GM21528 (cell line): ENCODE data around the gene DACT3.

Source experiments
- ATAC-seq: cut with Tn5 transposase; IDR thresholded peaks from one replicate; pipeline ENCODE4 v1.9.1; 2021; ENCODE audit warnings: mild to moderate bottlenecking, moderate library complexity; ENCODE audit not compliant: unreplicated experiment, low FRiP score

Gene DACT3

GRCh38 chr19:46616631-46617322 lies 44.2 kb downstream of the DACT3 start:
- no peak for ATAC-seq

- no peak for ATAC-seq
Measured at GRCh38 chr19:46615966-46616365, 45.0 kb downstream of the DACT3 start.

- ATAC-seq: no peak
Measured at GRCh38 chr19:46614114-46614722, 46.8 kb downstream of the DACT3 start.

GRCh38 chr19:46613525-46613924 lies 47.5 kb downstream of the DACT3 start:
- ATAC-seq: no peak

- no peak for ATAC-seq
Measured at GRCh38 chr19:46611776-46612175, 49.2 kb downstream of the DACT3 start.

GRCh38 chr19:46610851-46611770 lies 49.9 kb downstream of the DACT3 start:
- no peak for ATAC-seq

- no peak for ATAC-seq
Measured at GRCh38 chr19:46610413-46610775, 50.6 kb downstream of the DACT3 start.

- no peak for ATAC-seq
Measured at GRCh38 chr19:46609511-46610412, 51.2 kb downstream of the DACT3 start.

GRCh38 chr19:46608581-46609345 lies 52.2 kb downstream of the DACT3 start:
- ATAC-seq: no peak

GRCh38 chr19:46608178-46608577 lies 52.8 kb downstream of the DACT3 start:
- ATAC-seq: no peak

- ATAC-seq: no peak
Measured at GRCh38 chr19:46607448-46607841, 53.5 kb downstream of the DACT3 start.

- ATAC-seq: no peak
Measured at GRCh38 chr19:46606681-46607447, 54.1 kb downstream of the DACT3 start.

- no peak for ATAC-seq
Measured at GRCh38 chr19:46606019-46606418, 55.0 kb downstream of the DACT3 start.

- ATAC-seq: no peak
Measured at GRCh38 chr19:46605356-46605821, 55.6 kb downstream of the DACT3 start.

GRCh38 chr19:46604781-46605355 lies 56.1 kb downstream of the DACT3 start:
- ATAC-seq: no peak

GRCh38 chr19:46603752-46604231 lies 57.2 kb downstream of the DACT3 start:
- no peak for ATAC-seq

- ATAC-seq: no peak
Measured at GRCh38 chr19:46603195-46603637, 57.8 kb downstream of the DACT3 start.
